ENCODE data around the gene VPS51. TPM values are rescaled to one million over a fixed set of nuclear protein-coding genes. Genes with fewer than 3 reads are reported as not detected.

The VPS51 gene
- total and polyA plus RNA-seq, 9 of the 15 experiments (the other 6 are each of a cell fraction or from before 2014, with no cell fraction given): 1.8 to 143 (median 46.8) TPM

GRCh38 chr11:65121865-65122696 is 26.1 kb downstream of the VPS51 start, which contains the start of the genes FAU and MRPL49 (continued):
- TF ChIP-seq, protein P1, sequence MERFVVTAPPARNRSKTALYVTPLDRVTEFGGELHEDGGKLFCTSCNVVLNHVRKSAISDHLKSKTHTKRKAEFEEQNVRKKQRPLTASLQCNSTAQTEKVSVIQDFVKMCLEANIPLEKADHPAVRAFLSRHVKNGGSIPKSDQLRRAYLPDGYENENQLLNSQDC (CRISPR knock-in tag; IDR thresholded peaks at IDR 0.05): no peak
- no peak for TF ChIP-seq CCAR2 (IDR thresholded peaks at IDR 0.05; ENCODE audit: low read depth, low read length)
- TF ChIP-seq MIER1 (IDR thresholded peaks at IDR 0.05; ENCODE audit: low read depth): no peak
- TF ChIP-seq, protein P2, sequence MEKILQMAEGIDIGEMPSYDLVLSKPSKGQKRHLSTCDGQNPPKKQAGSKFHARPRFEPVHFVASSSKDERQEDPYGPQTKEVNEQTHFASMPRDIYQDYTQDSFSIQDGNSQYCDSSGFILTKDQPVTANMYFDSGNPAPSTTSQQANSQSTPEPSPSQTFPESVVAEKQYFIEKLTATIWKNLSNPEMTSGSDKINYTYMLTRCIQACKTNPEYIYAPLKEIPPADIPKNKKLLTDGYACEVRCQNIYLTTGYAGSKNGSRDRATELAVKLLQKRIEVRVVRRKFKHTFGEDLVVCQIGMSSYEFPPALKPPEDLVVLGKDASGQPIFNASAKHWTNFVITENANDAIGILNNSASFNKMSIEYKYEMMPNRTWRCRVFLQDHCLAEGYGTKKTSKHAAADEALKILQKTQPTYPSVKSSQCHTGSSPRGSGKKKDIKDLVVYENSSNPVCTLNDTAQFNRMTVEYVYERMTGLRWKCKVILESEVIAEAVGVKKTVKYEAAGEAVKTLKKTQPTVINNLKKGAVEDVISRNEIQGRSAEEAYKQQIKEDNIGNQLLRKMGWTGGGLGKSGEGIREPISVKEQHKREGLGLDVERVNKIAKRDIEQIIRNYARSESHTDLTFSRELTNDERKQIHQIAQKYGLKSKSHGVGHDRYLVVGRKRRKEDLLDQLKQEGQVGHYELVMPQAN (IDR thresholded peaks at IDR 0.05; ENCODE audit: borderline replicate concordance): no peak; the same call in 1 of the 2 replicates
- no peak; the same call in none of the 2 replicates for TF ChIP-seq ZNF263 (CRISPR knock-in tag; IDR thresholded peaks at IDR 0.05; ENCODE audit: borderline replicate concordance)
- TF ChIP-seq, protein P3, sequence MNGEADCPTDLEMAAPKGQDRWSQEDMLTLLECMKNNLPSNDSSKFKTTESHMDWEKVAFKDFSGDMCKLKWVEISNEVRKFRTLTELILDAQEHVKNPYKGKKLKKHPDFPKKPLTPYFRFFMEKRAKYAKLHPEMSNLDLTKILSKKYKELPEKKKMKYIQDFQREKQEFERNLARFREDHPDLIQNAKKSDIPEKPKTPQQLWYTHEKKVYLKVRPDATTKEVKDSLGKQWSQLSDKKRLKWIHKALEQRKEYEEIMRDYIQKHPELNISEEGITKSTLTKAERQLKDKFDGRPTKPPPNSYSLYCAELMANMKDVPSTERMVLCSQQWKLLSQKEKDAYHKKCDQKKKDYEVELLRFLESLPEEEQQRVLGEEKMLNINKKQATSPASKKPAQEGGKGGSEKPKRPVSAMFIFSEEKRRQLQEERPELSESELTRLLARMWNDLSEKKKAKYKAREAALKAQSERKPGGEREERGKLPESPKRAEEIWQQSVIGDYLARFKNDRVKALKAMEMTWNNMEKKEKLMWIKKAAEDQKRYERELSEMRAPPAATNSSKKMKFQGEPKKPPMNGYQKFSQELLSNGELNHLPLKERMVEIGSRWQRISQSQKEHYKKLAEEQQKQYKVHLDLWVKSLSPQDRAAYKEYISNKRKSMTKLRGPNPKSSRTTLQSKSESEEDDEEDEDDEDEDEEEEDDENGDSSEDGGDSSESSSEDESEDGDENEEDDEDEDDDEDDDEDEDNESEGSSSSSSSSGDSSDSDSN (IDR thresholded peaks at IDR 0.05; ENCODE audit: borderline replicate concordance in 1 of 2, low read depth in 2 of 2, low read length in 2 of 2): 0 out of 4 replicates have a peak, but pooled peaks of 1 of the 2 experiments have one; percentile 74
- TF ChIP-seq ZNF584 (CRISPR knock-in tag; IDR thresholded peaks at IDR 0.05; ENCODE audit: low read depth): no peak
- peak; percentile 95 for TF ChIP-seq POLR2H (tag; IDR thresholded peaks at IDR 0.05; ENCODE audit: low read depth)
- TF ChIP-seq RBM39 (optimal IDR thresholded peaks at IDR 0.05; ENCODE audit: low read depth, low read length): no peak
- no peak for TF ChIP-seq ZNF165 (CRISPR knock-in tag; IDR thresholded peaks at IDR 0.05; ENCODE audit: borderline replicate concordance)
- no peak for TF ChIP-seq CHD4 (IDR thresholded peaks at IDR 0.05; ENCODE audit: insufficient read depth, insufficient replicate concordance, low read depth, low read length, poor library complexity, severe bottlenecking)
- TF ChIP-seq FIP1L1 (IDR thresholded peaks at IDR 0.05; ENCODE audit: low read depth, low read length, poor library complexity, severe bottlenecking): peak; percentile 57
- TF ChIP-seq ZNF561 (CRISPR knock-in tag; conservative IDR thresholded peaks at IDR 0.05): no peak
- TF ChIP-seq PHF8 (IDR thresholded peaks at IDR 0.05; ENCODE audit: borderline replicate concordance, low read length): peak; percentile 96
- no peak for TF ChIP-seq DIDO1 (tag; IDR thresholded peaks at IDR 0.05; ENCODE audit: low read depth)

Measured in K562 (cell line).